HepG2 (cell line): ENCODE data around the gene FUCA1. TPM values are rescaled to one million over a fixed set of nuclear protein-coding genes. Genes with fewer than 3 reads are reported as not detected.
A peak's percentile ranks its signal among the peaks of the same experiment; 100 is the strongest.

Experiments
- BCLAF1 ChIP-seq: fragments of 450-650 bp; IDR thresholded peaks from 2 replicates; pipeline ENCODE4 v1.6.1; 2017; ENCODE audit warnings: mild to moderate bottlenecking
- GABPA ChIP-seq, 2 experiments: IDR thresholded peaks; 2 replicates each; pipeline ENCODE4 v1.6.1; 2011 to 2016; ENCODE audit warnings: low read depth in 2 of 2, low read length in 1 of 2, missing biosample characterization in 1 of 2, missing genetic modification characterization in 1 of 2
- HMG20A ChIP-seq: IDR thresholded peaks from 2 replicates; pipeline ENCODE4 v1.6.1; 2016; ENCODE audit warnings: borderline replicate concordance
- HNRNPLL ChIP-seq: fragments of 200-400 bp; formaldehyde crosslinking; IDR thresholded peaks from 2 replicates; pipeline ENCODE4 v1.6.1; 2017; ENCODE audit warnings: mild to moderate bottlenecking, low read depth, low read length; ENCODE audit not compliant: poor library complexity, severe bottlenecking
- KLF9 ChIP-seq: IDR thresholded peaks from 2 replicates; pipeline ENCODE4 v1.6.1; 2016; ENCODE audit warnings: low read depth
- MATR3 ChIP-seq: sonication (generic); formaldehyde crosslinking; IDR thresholded peaks from 2 replicates; pipeline ENCODE4 v1.4.0; 2020; ENCODE audit warnings: missing genetic modification reagents
- SMARCC2 ChIP-seq: fragments of 450-650 bp; IDR thresholded peaks from 2 replicates; pipeline ENCODE4 v1.6.1; 2017; ENCODE audit warnings: antibody characterized with exemption, mild to moderate bottlenecking
- THAP9 ChIP-seq: sonication (generic); formaldehyde crosslinking; IDR thresholded peaks from 2 replicates; pipeline ENCODE4; 2020; ENCODE audit warnings: missing genetic modification reagents, mild to moderate bottlenecking, borderline replicate concordance
- ZBTB39 ChIP-seq: sonication (generic); formaldehyde crosslinking; IDR thresholded peaks from 2 replicates; pipeline ENCODE4 v1.5.0; 2020; ENCODE audit warnings: missing genetic modification reagents
- ZEB1 ChIP-seq: IDR thresholded peaks from 2 replicates; pipeline ENCODE4 v1.6.1; 2012; ENCODE audit warnings: mild to moderate bottlenecking, low read depth, inconsistent platforms; ENCODE audit not compliant: insufficient replicate concordance
- ZFX ChIP-seq: sonication (generic); formaldehyde crosslinking; IDR thresholded peaks from 2 replicates; pipeline ENCODE4 v1.4.0; 2020; ENCODE audit warnings: mild to moderate bottlenecking, low read depth, missing genetic modification reagents, moderate library complexity
- ZNF337 ChIP-seq: sonication (generic); formaldehyde crosslinking; IDR thresholded peaks from 2 replicates; pipeline ENCODE4 v1.5.1; 2020; ENCODE audit warnings: missing genetic modification reagents, low read depth, mild to moderate bottlenecking, borderline replicate concordance
- ZNF543 ChIP-seq: sonication (generic); formaldehyde crosslinking; IDR thresholded peaks from 2 replicates; pipeline ENCODE4 v1.4.0; 2020; ENCODE audit warnings: mild to moderate bottlenecking, missing genetic modification reagents
- ZNF570 ChIP-seq: sonication (generic); formaldehyde crosslinking; IDR thresholded peaks from 2 replicates; pipeline ENCODE4 v1.4.0; 2020; ENCODE audit warnings: mild to moderate bottlenecking, missing genetic modification reagents, borderline replicate concordance
- ZNF7 ChIP-seq: IDR thresholded peaks from 2 replicates; pipeline ENCODE4 v1.6.1; 2016; ENCODE audit warnings: missing biosample characterization, missing genetic modification reagents
- ZNF792 ChIP-seq: IDR thresholded peaks from 2 replicates; pipeline ENCODE4 v1.6.1; 2016
- polyA plus RNA-seq, 8 experiments: library from polyadenylated mRNA; depleted of rRNA in 3 of 8; stranded (reverse) in 7 of 8; unstranded in 1 of 8; fragments of >200 nt; fragmentation: Illumina TruSeq in 4 of 8; extraction: Trizol in 4 of 8; gene quantifications; 2 replicates each; pipeline versions ENCODE4 v1.2.1 to v1.2.3, GENCODE V29; 2011 to 2016; ENCODE audit warnings: low read depth in 4 of 8, missing spikeins in 1 of 8, mixed read lengths in 1 of 8; ENCODE audit not compliant: insufficient read depth in 1 of 8
- total RNA-seq, 5 experiments: library from RNA; depleted of rRNA; stranded (reverse); fragments of >200 nt; fragmentation: Illumina TruSeq; extraction: Trizol; gene quantifications; 2 replicates each; pipeline ENCODE4 v1.2.3, GENCODE V29; 2016; ENCODE audit warnings: low read depth in 1 of 5
- TF ChIP-seq, protein P1 (sequence below): sonication (generic); formaldehyde crosslinking; IDR thresholded peaks from 2 replicates; pipeline ENCODE4 v1.5.0; 2020; ENCODE audit warnings: missing genetic modification reagents, mild to moderate bottlenecking, borderline replicate concordance
- TF ChIP-seq, protein P2 (sequence below): sonication (generic); formaldehyde crosslinking; IDR thresholded peaks from 2 replicates; pipeline ENCODE4 v1.4.0; 2020; ENCODE audit warnings: mild to moderate bottlenecking, missing genetic modification reagents

The FUCA1 gene
- total and polyA plus RNA-seq, 2 of the 13 experiments (the other 11 are each of a cell fraction or from before 2014, with no cell fraction given), result 32.7 to 33.6 TPM

GRCh38 chr1:23916209-23917131, 48.4 kb upstream of the FUCA1 start (continued):
- TF ChIP-seq, protein P1, sequence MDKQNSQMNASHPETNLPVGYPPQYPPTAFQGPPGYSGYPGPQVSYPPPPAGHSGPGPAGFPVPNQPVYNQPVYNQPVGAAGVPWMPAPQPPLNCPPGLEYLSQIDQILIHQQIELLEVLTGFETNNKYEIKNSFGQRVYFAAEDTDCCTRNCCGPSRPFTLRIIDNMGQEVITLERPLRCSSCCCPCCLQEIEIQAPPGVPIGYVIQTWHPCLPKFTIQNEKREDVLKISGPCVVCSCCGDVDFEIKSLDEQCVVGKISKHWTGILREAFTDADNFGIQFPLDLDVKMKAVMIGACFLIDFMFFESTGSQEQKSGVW (CRISPR knock-in tag), result no peak
- TF ChIP-seq ZNF7 (CRISPR knock-in tag), result no peak
- TF ChIP-seq MATR3, result no peak
- TF ChIP-seq ZNF543 (CRISPR knock-in tag), result no peak
- TF ChIP-seq THAP9 (CRISPR knock-in tag), result no peak
- no peak for TF ChIP-seq ZNF570
- TF ChIP-seq ZNF337 (CRISPR knock-in tag), result no peak
- peak; percentile 42; the same call in 1 of the 2 replicates for TF ChIP-seq ZNF792 (CRISPR knock-in tag)
- TF ChIP-seq HMG20A (CRISPR knock-in tag), result no peak
- TF ChIP-seq ZBTB39 (CRISPR knock-in tag), result no peak
- TF ChIP-seq GABPA (IDR thresholded peaks at IDR 0.05; ENCODE audit: low read depth, low read length), result no peak
- no peak for TF ChIP-seq GABPA (CRISPR knock-in tag; IDR thresholded peaks at IDR 0.05; ENCODE audit: low read depth)
- TF ChIP-seq ZFX (CRISPR knock-in tag), result peak; percentile 26; the same call in 1 of the 2 replicates
- no peak for TF ChIP-seq BCLAF1
- TF ChIP-seq KLF9 (CRISPR knock-in tag), result no peak
- TF ChIP-seq, protein P2, sequence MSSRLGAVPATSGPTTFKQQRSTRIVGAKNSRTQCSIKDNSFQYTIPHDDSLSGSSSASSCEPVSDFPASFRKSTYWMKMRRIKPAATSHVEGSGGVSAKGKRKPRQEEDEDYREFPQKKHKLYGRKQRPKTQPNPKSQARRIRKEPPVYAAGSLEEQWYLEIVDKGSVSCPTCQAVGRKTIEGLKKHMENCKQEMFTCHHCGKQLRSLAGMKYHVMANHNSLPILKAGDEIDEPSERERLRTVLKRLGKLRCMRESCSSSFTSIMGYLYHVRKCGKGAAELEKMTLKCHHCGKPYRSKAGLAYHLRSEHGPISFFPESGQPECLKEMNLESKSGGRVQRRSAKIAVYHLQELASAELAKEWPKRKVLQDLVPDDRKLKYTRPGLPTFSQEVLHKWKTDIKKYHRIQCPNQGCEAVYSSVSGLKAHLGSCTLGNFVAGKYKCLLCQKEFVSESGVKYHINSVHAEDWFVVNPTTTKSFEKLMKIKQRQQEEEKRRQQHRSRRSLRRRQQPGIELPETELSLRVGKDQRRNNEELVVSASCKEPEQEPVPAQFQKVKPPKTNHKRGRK (CRISPR knock-in tag), result no peak
- TF ChIP-seq ZEB1, result no peak
- no peak for TF ChIP-seq HNRNPLL
- no peak for TF ChIP-seq SMARCC2
